SK-MEL-5 (cell line): ENCODE data around the gene CD209. TPM values are rescaled to one million over a fixed set of nuclear protein-coding genes. Genes with fewer than 3 reads are reported as not detected.
"Not testable (repeated sequence)": the region's sequence is repeated elsewhere in the genome, so short reads cannot be mapped to it uniquely, and the experiment has no call there.

ENCODE experiments used
- DNase-seq: peaks from one replicate; pipeline ENCODE4 v3.0.0-alpha.2; 2016; ENCODE audit warnings: low read depth, low spot score
- in situ Hi-C: cut with HindIII; loops from 2 replicates; pipeline ENCODE4 v1.10.0; 2016; ENCODE audit warnings: low sequenced_read_pairs, high pct_unique_total_duplicates, low pct_unique_long_range_greater_than_20kb
- total RNA-seq: library from RNA; depleted of rRNA; stranded (reverse); fragments of >200 nt; shearing (Covaris generic); gene quantifications from 2 replicates; pipeline ENCODE4 v1.2.3, GENCODE V29; 2014

CD209 gene
- total RNA-seq, 1 experiment from 2014 or later, result not detected

DNA sequence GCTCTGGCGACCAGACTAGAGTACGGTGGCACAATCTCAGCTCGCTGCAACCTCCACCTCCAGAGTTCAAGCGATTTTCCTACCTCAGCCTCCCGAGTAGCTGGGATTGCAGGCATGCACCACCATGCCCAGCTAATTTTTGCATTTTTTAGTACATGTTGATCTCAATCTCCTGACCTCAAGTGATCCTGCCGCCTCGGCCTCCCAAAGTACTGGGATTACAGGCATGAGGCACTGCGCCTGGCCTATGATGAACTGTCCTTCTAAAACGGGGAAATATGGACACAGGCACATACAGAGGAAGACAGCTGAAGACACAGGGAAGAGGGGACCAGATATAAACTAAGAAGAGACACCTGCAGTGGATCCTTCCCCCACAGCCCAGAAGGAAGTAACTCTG lies 28.4 kb upstream of the CD209 start:
- in situ Hi-C loops, result no loop called here
- no peak for DNase-seq

DNA sequence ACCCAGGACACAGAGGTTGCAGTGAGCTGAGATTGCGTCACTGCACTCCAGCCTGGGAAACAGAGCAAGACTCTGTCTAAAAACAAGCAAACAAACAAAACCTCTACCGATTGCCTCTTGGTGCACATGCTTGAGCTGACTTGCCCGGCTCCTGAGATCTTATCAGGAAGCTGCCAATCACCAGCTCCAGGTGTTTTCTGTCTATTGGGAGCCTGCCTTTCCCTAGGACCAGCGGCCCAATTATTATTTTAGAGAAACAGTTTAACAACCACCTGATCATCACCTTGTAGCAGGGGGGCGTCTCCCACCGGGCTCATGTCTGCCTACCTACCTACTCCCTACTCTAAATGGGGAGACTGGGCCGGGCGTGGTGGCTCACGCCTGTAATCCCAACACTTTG lies 26.5 kb upstream of the CD209 start:
- in situ Hi-C loops, result no loop called here
- no peak for DNase-seq

DNA sequence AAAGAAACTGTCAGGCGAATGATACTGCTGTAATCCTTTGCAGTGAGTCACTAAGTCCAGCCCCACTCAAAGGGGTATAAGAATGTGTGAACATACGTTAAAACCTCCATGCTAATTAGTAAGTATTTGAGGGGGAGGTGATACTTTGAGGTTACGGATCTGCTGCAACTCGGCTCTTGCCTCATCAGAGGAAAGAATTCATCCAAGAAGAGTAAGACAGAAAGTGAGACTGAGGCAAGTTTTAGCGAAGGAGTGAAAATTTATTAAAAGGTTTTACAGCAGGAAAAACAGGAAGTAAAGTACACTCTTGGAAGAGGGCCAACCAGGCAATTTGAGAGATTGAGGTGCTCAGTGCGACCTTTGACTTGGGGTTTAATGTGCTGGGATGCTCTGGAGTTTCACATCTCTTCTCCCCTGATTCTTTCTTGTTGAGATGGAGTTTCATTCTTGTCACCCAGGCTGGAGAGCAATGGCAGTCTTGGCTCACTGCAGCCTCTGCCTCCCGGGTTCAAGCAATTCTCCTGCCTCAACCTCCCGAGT lies 25.5 kb upstream of the CD209 start:
- no peak for DNase-seq
- in situ Hi-C loops, result no loop called here

DNA sequence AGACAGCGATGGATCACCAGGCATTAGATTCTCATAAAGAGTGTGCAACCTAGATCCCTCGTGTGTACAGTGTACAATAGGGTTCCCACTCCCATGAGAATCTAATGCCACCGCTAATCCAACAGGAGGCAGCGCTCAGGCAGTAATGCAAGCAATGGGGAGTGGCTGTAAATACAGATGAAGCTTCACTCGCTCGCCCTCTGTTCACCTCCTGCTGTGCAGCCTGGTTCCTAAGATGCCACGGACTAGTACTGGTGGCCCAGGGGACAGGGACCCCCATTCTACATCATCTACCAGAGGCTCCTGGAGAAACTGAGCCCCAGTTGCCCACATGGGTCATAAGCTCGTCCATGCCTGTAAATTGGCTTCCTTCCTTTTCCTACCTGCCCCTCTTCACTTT lies 23.7 kb upstream of the CD209 start:
- no peak for DNase-seq
- in situ Hi-C loops, result no loop called here

DNA sequence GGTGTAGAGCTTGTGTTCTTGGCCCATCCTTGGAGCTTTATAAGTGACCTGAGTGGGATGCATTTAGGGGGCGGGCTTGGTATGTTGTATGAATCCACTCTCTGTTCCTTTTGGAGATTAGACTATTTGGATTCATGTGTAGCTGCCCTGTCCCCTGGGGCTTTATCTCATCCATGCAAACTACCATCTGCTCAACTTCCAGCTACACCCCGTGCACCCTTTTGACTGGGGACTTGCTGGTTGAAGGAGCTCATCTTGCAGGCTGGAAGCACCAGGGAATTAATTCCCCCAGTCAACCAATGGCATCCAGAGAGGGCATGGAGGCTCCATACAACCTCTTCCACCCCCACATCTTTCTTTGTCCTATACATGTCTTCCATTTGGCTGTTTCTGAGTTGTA lies 21.8 kb upstream of the CD209 start:
- in situ Hi-C loops, result no loop called here

DNA sequence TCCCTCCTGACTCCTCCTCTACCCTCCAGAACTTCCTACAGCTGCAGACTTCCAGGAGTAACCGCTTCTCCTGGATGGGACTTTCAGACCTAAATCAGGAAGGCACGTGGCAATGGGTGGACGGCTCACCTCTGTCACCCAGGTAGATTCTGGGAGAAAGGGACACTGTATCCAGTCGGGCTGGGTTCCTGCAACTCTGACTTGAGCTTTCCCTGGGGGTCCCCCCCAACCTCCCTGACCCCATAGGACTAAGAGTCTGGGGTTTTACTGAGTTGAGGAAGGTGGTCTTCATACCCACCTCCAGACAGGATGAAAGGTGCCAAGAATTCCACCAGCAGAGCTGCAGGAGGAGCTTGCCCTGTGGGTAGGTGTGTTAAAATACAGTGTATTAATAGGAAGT lies 20.2 kb upstream of the CD209 start:
- no peak for DNase-seq
- in situ Hi-C loops, result no loop called here

More for the DNA sequence above, 21.8 kb upstream of the CD209 start:
- no peak for DNase-seq

DNA sequence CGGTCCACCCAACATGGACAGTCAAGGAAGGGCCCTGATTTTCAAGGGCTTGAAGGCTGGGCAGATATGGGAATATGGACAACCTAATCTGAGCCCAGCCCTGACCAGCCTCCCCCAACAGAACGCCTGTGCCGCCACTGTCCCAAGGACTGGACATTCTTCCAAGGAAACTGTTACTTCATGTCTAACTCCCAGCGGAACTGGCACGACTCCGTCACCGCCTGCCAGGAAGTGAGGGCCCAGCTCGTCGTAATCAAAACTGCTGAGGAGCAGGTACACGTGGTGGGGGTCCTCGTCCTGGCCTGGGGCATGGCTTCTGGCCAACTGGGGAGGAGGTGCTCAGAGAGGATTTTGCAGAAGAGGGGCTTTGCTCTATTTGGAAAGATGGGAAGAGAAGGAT lies 19.2 kb upstream of the CD209 start:
- in situ Hi-C loops, result no loop called here
- DNase-seq, result no peak

DNA sequence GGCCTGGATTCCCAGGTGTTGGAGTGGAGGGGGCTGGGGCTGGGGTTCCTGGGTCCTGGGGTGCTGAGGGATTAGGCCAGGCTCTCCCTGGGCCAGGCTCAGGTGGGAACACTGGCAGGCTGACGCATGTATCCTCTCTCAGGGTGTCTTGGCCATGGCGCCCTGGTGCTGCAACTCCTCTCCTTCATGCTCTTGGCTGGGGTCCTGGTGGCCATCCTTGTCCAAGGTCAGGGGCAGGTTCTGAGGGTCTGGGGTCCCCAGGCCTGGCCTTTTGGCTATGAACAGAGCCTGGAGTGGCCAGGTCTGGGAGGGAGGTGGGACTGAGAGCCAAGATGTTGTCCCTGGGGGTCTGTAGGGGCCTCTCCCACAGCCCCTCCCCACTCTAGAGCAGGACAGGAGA lies 17.7 kb upstream of the CD209 start:
- in situ Hi-C loops, DNase-seq: not testable (repeated sequence)

DNA sequence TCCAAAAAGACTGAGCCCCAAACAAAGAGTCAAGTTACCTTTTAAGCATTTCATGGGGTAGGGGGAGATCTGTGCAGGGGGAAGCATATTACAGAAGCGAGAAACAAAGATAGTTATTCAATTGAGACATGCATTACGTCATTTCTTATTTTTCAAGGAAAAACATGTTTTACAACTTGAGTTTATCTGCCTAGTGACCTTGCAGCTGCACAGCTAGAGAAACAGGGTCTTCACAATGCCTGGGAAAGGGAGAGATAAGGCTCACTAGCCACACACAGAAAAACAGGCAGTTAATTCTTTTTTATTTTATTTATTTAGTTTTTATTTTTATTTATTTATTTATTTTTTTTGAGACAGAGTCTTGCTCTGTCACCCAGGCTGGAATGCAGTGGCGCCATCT lies 16.8 kb upstream of the CD209 start:
- DNase-seq, in situ Hi-C loops: not testable (repeated sequence)

DNA sequence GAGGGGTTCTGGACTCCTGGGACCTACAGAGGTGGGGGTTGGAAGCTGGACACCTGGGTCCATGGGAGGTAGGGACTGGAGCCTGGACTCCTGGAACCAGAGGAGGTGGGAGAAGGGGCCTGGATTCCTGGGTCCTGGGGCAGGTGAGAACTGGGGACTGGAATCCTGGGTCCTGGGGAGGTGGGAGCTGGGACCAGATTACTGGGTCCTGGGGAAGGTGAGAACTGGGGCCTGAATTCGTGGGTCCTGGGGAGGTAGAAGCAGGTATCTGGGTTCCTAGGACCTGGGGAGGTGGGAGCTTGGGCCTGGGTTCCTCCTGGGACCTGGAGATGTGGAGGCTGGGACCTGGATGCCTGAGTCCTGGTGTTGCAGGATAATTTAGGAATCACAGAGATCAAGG lies 16.4 kb upstream of the CD209 start:
- in situ Hi-C loops, result no loop called here
- no peak for DNase-seq

DNA sequence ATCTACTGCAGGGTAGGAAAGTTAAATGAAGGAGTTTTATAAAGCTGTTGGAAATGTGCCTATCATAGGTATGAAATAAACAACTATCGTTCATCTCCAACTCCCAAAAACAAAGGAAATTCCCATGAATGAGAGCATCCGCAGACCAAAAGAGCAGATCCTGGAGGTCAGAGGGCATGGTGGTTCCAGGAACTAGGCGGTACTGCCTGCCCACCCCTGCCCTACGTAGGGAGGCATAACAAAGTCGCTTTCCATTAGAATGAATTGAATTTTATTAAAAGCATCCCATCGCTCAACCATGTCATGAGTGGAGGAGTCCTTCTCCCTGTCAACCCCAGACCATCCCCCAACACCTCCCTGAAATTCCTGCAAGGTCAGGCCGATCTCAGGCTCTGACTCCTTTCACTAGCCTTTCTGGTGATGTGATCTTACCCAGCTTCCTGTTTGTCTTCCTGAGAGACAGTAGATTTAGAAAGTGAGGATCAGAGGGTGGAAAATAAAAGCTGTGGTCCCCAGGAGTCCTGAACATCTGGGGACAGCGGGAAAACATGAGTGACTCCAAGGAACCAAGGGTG lies 15.5 kb upstream of the CD209 start, which contains the start of gene CLEC4M:
TSS of gene CLEC4M (plus strand) at position 525 of the 575 bp plus-strand sequence. CDS start at position 549, 24 bp downstream.
- no peak for DNase-seq

DNA sequence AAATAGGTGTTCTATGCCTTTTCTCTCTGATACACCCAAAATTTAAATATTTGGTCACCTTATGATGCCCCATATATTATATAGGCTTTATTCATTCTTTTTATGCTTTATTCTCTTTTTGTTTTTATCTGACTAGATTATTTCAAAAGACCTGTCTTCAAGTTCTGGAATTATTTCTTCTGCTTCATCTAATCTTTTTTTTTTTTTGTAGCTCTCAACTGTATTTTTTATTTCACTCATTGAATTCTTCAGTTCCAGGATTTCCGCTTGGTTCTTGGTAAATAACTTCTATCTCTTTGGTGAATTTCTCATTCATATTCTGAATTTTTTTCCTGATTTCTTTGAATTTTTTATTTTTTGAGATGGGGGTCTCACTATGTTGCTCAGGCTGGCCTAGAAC lies 11.8 kb upstream of the CD209 start:
- in situ Hi-C loops, result no loop called here
- no peak for DNase-seq

More for the DNA sequence above, 15.5 kb upstream of the CD209 start, which contains the start of gene CLEC4M:
- in situ Hi-C loops, result no loop called here

DNA sequence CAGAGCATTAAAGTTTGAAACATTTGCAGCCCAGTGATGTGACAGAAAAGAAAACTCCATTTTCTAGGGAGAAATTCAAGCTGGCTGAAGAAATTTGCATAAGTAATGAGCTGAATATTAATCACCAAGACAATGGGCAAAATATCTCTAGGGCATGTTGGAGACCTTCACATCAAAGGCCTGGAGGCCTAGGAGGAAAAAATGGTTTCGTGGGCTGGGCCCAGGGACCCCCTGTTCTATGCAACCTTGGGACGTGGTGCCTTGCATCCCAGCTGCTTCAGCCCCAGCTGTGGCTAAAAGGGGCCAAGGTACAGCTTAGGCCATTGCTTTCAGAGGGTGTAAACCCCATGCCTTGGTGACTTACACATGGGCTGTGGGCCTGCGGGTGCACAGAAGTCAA lies 10.0 kb upstream of the CD209 start:
- in situ Hi-C loops, result no loop called here
- DNase-seq, result no peak

DNA sequence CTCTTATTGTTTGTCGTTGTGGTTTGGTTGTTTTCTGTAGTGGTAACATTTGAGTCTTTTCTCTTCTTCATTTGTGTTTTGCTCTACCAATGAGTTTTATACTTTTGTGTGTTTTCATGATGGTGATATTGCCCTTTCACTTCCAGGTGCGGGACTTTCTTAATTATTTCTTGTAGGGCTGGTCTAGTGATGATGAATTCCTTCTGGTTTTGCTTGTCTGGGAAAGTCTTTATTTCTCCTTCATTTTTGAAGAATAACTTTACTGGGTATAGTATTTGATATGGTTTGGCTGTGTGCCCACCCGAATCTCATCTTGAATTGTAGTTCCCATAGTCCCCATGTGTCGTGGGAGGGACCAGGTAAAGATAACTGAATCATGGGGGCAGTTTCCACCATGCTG lies 8.9 kb upstream of the CD209 start:
- DNase-seq, result no peak
- in situ Hi-C loops, result no loop called here

DNA sequence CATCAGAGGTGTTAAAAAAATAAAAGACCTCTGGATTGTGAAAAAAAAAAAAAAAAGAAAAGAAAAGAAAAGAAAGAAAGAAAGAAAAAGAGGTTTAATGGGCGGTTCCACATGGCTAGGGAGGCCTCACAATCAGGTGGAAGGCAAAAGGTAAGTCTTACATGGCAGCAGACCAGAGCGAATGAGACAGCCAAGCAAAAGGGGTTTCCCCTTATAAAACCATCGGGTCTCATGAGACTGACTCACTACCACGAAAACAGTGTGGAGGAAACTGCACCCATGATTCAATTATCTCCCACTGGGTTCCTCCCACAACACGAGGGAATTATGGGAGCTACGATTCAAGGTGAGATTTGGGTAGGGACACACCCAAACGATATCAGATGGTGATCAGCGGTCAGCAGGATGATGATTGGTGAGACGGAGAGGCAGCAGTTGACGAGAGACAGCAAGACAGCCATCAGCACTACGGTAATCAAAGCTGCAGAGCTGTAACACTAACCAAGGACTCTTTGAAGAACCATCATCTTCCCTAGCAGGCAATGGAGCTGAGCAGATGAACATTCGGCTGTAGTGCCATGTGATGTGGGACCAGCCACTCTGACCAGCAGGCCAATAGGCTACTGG lies 3.9 kb upstream of the CD209 start:
- peak; percentile 19 for DNase-seq

DNA sequence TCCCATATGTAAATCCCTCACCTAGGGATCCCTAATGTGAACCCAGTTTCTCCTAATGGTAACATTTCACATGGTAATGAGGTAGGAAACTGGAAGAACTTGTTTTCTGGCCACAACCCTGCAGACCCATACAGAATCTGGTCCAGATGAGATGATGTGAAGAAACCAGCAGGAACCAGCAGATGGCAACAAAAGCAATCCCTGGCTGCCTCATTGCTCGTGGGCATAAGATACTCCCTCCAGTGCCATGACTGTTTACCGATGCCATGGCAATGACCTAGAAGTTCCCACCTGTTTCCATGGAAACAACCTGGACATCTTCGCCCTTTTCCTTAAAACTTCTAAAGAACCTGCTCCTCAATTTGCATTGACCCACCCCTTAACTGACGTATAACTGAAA lies 1.4 kb upstream of the CD209 start:
- DNase-seq, result peak; percentile 59
- in situ Hi-C loops, result no loop called here

More for the DNA sequence above, 3.9 kb upstream of the CD209 start:
- in situ Hi-C loops, result no loop called here

DNA sequence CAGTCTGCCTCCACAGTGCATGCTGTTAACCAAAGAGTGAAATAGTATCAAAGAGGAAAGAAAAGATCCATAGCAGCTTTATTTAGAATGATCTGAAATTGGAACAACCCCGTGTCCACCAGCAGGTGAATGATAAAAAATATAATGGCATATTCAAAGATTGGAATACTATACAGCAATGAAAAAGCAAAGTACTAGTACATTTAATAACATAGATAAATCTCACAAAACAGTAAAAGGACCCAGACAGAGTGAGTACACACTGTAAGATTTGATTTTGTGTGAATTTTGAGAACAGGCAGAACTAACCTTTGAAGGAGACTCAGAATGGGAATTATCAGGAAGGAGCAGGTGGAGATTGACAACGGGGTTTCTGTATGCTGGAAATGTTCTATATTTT lies 837 bp upstream of the CD209 start:
- in situ Hi-C loops, result no loop called here
- DNase-seq, result no peak

DNA sequence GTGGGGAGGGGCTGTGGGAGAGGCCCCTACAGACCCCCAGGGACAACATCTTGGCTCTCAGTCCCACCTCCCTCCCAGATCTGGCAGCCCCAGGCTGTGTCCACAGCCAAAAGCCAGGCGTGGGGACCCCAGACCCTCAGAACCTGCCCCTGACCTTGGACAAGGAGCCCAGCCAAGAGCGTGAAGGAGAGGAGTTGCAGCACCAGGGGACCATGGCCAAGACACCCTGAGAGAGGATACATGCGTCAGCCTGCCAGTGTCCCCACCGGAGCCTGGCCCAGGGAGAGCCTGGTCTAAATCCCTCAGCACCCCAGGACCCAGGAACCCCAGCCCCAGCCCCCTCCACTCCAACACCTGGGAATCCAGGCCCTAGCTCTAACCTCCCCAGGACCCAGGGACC lies 1.0 kb downstream of the CD209 start:
- DNase-seq, result not testable (repeated sequence)

More for the DNA sequence above, 1.0 kb downstream of the CD209 start:
- in situ Hi-C loops, result not testable (repeated sequence)
